WTC11 (cell line): ENCODE data around the gene OSMR.

ENCODE experiments used
- CREB1 ChIP-seq: sonication (generic); formaldehyde crosslinking; IDR thresholded peaks from 2 replicates; pipeline ENCODE4 v1.8.0; 2023; ENCODE audit warnings: mild to moderate bottlenecking, missing genetic modification reagents
- CTCF ChIP-seq: fragments of 200-600 bp; IDR thresholded peaks from 2 replicates; pipeline ENCODE4 v1.8.0; 2022; ENCODE audit warnings: antibody characterized with exemption
- ELF4 ChIP-seq: sonication (generic); formaldehyde crosslinking; IDR thresholded peaks from 2 replicates; pipeline ENCODE4 v1.8.1; 2022; ENCODE audit warnings: low read depth, mild to moderate bottlenecking, moderate library complexity, missing genetic modification reagents
- GABPB1 ChIP-seq: sonication (generic); formaldehyde crosslinking; IDR thresholded peaks from 2 replicates; pipeline ENCODE4 v1.8.1; 2023; ENCODE audit warnings: mild to moderate bottlenecking, missing genetic modification reagents
- JUN ChIP-seq: sonication (generic); formaldehyde crosslinking; IDR thresholded peaks from 2 replicates; pipeline ENCODE4 v1.8.0; 2023; ENCODE audit warnings: mild to moderate bottlenecking, missing genetic modification reagents
- MYBL2 ChIP-seq: sonication (generic); formaldehyde crosslinking; IDR thresholded peaks from 2 replicates; pipeline ENCODE4 v1.8.1; 2023; ENCODE audit warnings: mild to moderate bottlenecking, moderate library complexity, missing genetic modification reagents
- NR3C1 ChIP-seq: sonication (generic); formaldehyde crosslinking; conservative IDR thresholded peaks from 2 replicates; pipeline ENCODE4 v1.8.1; 2023; ENCODE audit warnings: low read depth, mild to moderate bottlenecking, missing genetic modification reagents
- PREB ChIP-seq: sonication (generic); formaldehyde crosslinking; IDR thresholded peaks from 2 replicates; pipeline ENCODE4 v1.8.1; 2022; ENCODE audit warnings: mild to moderate bottlenecking, missing genetic modification reagents, moderate library complexity, borderline replicate concordance
- SMAD4 ChIP-seq: sonication (generic); formaldehyde crosslinking; IDR thresholded peaks from 2 replicates; pipeline ENCODE4 v1.8.0; 2022; ENCODE audit warnings: mild to moderate bottlenecking, missing genetic modification reagents
- TP53 ChIP-seq: sonication (generic); formaldehyde crosslinking; IDR thresholded peaks from 2 replicates; pipeline ENCODE4 v1.8.1; 2023; ENCODE audit warnings: mild to moderate bottlenecking, missing genetic modification reagents
- USF2 ChIP-seq: sonication (generic); formaldehyde crosslinking; IDR thresholded peaks from 2 replicates; pipeline ENCODE4 v1.8.1; 2023; ENCODE audit warnings: mild to moderate bottlenecking, missing genetic modification reagents, moderate library complexity
- ZNF121 ChIP-seq: sonication (generic); formaldehyde crosslinking; IDR thresholded peaks from 2 replicates; pipeline ENCODE4 v1.8.0; 2023; ENCODE audit warnings: missing genetic modification reagents

- TF ChIP-seq CREB1 (no peak), USF2 (CRISPR knock-in tag) (no peak), SMAD4 (CRISPR knock-in tag) (no peak), ELF4 (CRISPR knock-in tag) (no peak), CTCF (no peak), JUN (CRISPR knock-in tag) (no peak), PREB (no peak), NR3C1 (CRISPR knock-in tag) (no peak), TP53 (CRISPR knock-in tag) (no peak), ZNF121 (CRISPR knock-in tag) (no peak), GABPB1 (no peak), MYBL2 (no peak)
Measured at GRCh38 chr5:38878391-38879077, 32.7 kb downstream of the OSMR start.
